UCSD-AML1 (cell line): ENCODE results near the gene CELF5.

Source experiments
- DNase-seq: peaks from one replicate; lab custom pipeline; 2025; ENCODE audit not compliant: unreplicated experiment; lab: John Stamatoyannopoulos, UW

The CELF5 gene

DNA sequence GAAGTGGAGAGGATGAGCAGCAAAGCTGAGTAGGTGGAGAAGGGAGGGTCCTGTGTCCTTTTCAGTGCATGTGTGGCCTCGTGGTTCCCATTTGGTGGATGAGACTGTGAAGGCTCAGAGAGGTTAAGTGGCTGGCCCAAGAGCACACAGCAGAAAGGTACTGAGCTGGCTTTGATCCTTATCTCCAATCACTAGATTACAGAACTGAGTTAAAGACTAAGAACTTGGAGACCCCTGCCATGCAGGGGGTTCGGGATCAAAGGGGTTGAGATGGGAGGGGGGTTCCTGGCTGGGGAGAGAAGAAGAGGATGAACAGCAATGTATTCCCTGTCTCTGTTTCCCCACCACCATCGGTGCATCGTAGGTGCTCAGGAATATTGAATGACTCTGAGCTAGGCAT lies 11.8 kb downstream of the CELF5 start:
- no peak for DNase-seq

DNA sequence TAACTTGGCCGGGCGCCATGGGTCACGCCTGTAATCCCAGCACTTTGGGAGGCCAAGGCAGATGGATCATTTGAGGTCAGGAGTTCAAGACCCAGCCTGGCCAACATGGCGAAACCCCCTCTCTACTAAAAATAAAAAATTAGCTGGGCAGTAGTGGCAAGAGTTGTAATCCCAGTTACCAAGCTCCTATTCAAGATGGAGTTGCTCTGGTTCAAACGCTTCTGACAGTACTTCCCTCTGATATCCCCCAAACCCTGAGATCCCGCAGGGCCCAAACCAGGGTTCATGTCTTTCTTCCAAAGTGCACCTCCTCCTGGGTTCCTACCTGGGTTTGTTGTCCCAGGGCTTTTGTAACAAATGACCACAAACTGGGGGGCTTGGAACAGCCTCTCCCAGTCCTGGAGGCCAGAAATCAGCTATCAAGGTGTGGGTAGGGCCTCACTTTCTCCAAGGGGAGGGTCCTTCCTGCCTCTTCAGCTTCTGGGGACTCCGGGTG lies 13.7 kb downstream of the CELF5 start:
- no peak for DNase-seq

DNA sequence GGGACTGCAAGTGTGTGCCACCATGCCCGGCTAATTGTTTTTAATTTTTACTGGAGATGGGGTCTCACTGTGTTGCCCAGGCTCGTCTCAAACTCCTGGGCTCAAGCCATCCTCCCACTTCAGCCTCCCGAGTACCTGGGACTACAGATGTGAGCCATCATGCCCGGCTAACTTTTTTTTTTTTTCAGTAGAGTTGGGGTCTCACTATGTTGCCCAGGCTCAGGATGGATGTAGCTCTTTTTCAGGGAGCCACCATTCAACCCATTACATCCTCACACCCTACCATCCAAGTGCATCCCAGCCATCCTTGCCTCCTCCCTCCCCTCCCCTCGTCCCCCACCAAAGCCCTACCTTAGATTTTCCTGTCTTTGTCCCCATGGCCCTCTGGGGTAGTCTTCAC lies 14.9 kb downstream of the CELF5 start:
- DNase-seq: no peak

DNA sequence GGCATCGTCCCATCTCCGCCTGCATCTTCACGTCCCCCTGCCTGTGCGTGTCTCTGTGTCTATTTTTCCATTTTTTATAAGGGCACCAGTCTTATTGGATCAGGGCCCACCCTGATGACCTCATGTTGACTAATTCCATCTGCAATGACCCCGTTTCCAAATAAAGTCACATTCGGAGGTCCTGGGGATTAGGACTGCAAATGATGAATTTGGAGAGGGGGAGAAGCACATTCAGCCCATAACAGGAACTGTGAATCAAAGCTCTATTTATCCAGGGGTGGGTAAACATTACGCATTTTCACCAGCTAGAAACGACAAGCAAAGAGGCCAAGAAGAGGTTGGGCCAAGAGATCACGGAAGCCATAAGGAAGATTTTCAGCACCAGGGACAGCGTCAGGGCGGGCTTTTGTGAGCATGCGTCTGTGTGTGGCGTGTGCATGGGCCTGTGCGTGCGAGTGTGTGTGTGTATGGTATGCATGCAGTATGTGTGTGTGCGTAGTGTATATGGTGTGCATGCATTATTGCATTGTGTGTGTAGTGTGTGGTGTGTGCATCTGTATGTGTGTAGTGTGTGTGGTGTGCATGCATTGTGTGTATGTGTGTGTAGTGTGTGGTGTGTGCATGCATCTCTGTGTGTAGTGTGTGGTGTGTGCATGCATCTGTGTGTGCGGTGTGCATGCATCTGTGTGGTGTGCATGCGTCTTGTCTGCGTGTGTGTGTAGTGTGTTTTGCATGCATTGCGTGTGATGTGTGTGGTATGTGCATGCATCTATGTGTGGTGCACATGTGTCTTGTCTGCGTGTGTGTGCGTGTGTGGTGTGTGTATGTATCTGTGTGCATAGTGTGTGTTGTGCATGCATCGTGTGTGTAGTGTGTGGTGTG lies 19.6 kb downstream of the CELF5 start:
- DNase-seq: peak; percentile 55

DNA sequence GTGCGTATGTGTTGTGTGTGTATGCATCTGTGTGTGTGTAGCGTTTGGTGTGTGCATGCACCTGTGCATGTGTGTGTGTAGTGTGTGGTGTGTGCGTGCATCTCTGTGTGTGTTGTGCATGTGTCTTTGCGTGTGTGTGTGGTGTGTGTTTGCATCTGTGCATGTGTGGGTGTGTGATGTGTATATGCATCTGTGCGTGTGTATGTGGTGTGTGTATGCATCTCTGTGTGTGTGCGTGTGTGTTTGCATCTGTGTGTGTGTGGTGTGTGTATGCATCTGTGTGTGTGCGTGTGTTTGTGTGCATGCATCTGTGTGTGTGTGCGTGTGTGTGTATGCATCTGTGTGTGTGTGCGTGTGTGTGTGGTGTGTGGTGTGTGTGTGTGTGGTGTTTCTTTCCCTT lies 20.6 kb downstream of the CELF5 start:
- DNase-seq: no peak

DNA sequence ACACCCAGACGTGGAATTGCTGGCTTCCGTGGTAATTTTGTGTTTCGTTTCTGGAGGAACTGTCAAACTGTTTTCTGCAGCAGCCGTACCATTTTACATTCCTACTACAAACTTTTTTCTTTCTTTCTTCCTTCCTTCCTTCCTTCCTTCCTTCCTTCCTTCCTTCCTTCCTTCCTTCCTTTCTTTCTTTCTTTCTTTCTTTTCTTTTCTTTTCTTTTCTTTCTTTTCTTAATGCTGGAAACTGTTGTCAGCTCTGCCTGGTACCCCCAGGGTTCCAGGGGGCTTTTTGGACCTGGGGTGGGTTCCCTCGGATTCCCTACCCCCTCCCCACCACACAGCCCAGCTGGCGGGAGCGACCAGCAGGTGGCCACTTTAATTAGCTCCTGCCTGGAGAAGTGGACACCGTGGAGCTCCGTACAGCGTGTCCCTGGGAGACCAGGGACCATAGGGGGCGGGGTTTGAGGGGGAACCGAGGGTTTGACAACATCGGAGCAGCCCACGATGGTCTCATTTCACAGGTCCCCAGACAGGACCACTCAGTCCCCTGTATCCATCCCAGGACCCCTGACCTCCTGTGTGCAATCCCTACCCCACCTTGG lies 24.4 kb downstream of the CELF5 start:
- DNase-seq: no peak

DNA sequence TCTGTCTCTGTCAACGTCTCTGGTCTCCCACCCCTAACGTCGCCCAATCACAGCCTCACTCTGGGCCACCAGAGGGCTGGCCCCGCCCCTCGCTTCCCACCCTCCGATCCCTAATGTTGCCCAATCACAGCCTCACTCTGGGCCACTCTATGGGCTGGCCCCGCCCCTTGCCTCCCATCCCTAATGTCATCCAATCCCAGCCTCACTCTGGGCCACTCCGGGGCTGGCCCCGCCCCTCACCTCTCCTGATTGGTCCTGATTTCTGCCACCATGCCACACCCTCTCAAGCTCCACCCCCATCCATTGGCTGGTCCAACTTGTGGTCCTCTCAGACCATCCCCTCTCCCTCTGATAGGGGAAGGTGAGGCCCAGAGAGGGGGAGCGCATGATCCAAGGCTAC lies 24.9 kb downstream of the CELF5 start:
- DNase-seq: no peak

DNA sequence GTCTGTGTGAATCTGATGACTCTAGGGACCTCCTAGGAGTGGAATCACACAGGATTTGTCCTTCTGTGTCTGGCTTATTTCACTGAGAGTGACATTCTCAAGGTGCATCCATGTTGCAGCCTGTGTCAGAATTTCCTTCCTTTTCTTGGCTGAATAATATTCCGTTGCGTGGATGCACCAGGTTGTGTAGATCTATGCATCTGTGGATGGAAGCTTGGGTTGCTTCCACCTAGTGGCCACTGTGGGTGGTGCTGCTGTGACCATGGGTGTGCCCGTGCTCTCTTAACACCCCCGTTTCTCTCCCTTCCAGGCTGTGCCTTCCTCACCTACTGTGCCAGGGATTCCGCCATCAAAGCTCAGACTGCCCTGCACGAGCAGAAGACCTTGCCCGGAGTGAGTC lies 26.2 kb downstream of the CELF5 start:
- DNase-seq: peak; percentile 27

DNA sequence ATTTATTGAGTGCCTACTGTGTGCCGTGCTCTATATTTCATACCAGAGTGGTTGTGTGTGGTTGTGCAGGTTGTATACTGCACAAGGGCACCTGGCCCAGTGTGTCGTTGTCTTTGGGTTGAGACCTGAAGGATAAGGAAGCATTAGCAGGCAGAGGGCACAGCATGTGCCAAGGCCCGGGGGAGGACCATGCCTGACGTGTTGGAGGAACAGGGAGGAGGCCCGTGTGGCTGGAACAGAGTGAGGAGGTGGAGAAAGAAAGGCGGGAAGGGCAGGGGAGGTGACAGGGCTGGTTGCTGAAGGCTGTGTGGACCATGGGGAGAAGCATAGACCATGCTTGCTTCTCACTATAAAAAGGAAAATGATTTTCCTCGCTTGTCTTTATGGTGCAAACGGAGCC lies 26.8 kb downstream of the CELF5 start:
- DNase-seq: no peak

DNA sequence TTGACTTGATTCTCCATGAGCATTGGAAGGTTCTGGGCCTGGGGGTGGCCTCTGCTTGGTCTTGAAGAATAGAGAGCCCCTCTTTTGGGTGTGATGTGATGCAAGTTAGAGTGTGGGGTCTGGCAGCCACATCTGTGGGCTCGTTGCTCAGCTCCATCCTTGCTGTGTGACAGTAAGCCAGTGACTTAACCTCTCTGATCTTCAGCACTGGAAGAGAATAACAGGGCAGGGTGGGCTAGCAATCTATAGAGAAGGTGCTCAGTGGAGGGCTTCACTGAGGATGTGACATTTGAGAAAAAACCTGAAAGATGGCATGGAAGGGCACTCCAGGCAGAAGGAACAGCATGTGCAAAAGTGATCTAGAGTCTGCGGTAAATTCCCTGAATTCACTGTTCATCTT lies 28.2 kb downstream of the CELF5 start:
- DNase-seq: no peak

DNA sequence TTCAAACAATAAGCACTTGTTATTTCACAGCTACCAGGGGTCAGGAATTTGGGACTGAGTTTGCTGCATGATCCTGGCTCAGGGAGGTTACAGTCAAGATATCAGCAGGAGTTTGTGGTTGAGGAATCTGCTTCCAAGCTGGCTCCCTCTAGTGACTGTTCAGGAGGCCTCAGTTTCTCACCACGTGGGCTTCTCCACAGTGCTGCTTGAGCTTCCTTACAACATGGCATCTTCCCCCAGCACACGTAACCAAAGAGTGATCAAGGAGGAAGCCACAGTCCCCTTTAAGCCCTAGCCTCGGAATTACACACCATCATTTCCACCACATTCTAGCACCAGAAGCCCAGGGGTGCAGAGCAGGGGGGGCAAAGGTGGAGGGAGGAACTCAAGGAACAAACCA lies 28.8 kb downstream of the CELF5 start:
- DNase-seq: no peak

DNA sequence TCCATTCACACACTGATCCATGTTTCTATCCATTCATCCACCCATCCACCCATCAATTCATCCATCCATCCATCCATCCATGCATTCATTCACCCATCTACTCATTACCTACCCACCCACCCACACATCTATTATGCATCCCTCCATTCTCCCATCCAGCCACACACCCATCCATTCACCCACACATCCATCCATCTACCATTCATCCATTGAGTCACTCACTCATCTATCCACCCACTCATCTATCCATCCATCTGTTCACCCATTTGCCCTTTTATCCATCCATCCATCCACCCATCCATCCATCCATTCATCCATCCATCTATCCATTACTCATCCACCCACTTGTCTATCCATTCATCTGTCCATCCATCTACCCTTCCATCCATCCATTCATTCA lies 30.1 kb downstream of the CELF5 start:
- DNase-seq: no peak

DNA sequence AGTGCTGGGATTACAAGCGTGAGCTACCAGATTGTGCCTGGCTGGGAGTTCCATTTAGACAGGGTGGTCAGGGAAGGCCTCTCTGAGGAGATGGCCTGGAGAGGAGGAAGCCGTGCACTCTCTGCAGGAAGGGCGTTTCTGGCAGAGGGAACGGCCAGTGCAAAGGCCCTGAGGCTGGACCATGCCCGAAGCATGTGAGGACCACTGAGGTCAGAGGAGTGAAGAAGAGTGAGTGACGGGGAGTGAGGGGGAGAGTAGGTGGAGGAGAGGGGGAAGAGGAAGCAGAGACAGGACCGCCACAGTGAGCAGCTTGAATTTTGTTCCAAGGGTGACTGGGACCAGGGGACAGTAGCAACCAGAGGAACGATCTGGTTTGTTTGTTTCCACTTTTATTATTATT lies 32.6 kb downstream of the CELF5 start:
- no peak for DNase-seq

DNA sequence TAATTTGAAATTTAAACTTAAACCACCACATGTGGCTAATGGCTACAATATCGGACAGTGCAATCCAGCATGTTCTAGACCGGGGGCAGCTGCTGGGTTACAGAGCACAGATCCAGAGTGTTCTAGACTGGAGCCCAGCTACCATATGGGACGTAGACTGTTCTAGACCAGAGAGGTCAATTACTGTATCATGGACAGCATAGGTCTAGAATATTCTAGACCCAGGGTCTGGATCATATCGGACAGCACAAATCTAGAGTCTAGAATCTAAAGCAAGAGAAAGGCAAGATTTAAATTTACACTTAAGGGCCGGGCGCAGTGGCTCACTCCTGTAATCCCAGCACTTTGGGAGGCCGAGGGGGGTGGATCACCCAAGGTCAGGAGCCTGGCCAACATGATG lies 37.9 kb downstream of the CELF5 start:
- DNase-seq: no peak

DNA sequence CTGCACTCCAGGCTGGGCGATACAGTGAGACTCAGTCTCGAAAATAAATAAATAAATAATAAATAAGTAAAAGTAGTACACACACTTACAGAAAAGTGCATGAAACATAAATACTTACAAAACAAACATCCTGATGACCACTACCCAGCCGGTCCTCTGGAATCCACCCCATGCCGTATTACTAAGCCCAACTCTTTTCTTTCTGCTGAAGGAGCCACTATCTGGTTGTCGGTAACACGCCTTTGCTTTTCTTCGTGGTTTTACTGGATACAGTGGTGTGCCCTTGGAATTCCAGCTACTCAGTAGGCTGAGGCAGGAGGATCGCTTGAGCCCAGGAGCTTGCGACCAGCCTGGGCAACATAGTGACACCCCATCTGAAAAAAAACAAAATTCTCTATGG lies 39.4 kb downstream of the CELF5 start:
- no peak for DNase-seq

DNA sequence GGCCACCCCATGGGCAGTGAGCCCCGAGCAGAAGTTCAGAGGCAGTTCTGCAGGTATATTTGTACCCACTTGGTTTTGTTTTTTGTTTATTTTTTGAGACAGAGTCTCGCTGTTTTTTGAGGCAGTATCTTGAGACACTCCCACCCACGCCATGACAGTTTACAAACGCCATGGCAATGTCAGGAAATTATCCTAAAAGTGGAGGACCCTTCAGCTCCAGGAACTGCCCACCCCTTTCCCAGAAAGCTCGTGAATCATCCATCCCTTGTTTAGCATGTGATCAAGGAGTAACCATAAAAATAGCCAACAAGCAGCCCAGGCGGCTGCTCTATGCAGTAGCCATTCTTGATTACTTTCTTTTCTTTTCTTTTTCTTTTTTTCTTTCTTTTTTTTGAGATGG lies 41.0 kb downstream of the CELF5 start:
- peak; percentile 12 for DNase-seq

DNA sequence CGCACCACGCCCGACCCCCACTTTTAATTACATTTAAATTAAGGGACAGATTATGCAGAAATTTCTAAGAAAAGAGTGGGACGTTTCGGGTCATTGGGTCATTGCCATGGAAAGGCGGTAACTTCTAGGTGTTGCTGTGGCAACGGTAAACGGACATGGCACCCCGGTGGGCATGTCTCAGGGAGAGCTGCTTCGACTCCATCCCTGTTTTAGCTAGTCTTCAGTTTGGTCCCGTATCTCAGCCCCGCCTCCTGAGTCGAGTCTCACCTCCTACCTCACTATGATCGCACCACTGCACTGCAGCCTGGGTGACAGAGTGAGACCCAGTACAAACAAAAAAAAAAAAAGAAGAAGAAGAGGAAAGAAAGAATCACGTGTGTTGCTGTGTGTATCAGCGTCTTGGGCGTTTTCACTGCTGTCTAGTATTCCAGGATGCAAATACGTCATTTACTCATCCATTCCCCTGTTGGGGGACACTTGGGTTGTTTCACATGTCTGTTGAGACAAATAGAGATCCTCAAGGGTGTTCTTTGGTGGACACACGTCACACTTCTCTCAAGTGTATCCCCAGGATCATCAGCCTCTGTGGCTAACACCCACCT lies 41.7 kb downstream of the CELF5 start:
- DNase-seq: no peak

DNA sequence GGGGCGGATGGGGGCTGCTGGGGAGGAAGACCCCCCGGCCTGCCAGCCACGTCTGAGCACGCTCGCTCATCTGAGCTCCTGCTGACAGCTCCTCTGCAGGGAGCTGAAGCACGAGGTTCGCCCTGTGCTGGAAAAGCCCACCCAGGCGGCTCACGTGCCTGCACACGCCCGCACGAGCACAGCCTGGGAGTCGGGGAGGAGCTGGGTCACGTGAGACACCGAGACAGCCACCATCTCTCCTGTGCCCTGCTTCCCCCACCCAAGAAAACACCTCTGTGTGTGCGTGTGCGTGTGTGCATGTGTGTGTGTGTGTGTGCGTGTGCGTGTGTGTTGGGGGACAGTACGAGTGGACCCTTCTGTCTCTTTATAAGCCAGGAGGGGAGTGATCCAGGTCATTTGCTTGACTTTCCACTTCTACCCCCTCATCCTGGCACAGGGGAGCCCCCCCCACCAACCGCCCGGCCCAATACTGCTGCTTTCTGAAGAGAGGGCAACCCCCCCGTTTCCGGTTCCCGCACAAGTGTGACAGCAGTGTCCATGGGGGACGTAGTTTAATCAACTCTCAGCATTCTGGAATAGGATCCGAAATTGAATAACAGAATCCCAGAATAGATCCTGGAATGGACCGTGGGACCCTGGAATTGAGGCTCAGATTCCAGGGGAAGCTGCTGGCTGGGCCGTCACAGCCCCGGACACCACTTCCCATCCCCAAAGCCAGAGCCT lies 42.5 kb downstream of the CELF5 start:
- no peak for DNase-seq

DNA sequence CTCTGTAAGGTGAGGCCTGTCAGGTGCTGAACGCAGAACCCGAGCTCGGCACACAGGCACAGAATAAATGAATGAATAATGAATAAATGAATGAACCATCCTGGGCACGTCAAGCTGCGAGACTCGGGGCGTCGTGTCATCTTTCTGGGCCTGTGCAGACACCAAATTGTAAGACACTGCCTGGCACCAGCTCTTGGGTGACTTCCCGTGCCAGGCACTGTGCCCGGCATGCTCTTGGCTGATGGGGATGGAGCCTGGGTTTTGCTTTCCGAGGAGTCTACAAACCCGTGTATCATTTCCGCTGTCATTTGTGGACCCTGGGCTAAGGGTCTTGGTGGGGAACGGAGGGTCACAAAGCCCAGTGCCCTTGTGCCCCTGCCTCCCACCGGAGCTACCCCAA lies 43.9 kb downstream of the CELF5 start:
- DNase-seq: no peak

DNA sequence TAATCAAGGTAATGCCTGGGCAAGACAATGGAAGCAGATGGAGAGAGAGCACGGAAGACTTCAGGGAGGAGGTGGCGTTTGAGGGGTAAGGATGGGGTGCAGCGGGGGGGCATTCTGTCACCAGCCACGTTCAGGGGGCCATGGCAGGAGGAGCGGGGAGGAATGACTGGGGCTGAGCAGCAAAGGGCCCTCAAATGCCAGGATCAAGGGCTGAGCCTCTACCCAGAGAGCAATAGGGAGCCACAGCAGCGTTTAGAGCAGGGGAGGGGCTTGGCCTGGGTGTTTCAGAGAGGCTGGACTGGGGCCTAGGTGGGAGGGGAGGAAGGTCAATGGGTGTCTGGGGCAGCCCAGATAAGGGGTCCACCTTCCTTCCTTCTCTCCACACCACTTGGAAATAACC lies 44.3 kb downstream of the CELF5 start:
- DNase-seq: no peak

DNA sequence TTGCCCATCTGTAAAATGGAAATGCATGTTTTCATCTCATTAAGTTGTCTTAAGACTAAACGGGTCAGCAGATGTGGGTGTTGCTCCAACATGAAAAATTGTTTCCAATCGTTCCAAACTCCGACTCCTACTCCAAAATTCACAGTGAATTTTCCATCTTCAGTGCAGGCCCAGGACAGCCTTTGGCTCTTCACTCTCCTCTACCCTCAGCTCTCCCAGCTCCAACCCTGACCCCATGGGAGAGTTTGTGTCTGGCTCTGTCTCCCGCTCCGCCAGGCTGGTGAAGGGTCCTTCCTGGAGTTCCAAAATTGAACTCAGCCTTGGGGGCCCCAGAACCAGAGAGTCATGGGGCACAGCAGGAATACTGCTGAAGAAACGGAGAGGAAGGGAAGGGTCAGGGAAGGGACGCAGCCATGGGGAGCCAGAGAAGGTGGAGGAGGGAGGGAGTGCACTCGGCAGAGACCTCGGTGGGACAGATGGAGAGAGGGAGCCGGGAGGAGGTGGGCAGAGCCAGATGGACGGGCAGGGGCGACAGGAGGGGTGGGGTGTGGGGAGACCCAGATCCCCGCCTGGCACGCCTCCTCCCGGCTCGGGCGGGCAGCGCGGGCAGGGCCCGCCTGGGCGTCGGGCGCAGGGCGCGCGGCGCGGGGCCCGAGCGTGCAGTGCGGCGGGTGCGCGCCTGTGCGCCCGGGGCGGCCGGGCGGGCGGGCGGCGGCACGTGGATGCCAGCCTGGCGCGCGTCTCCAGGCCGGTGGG lies 45.6 kb downstream of the CELF5 start:
- DNase-seq: no peak
